Kasumi-1 (cell line): ENCODE data around the gene OR6K6.

Experiments
- DNase-seq, 2 experiments: peaks; one replicate each; lab custom pipeline; 2025; lab: John Stamatoyannopoulos, UW

The OR6K6 gene

GRCh38 chr1:158754420-158754819 lies at the start of gene OR6K6:
Gene OR6K6 (plus strand): TSS chr1:158754720. CDS start chr1:158754888, 168 bp downstream.
- DNase-seq, result no peak

- DNase-seq, result no peak
These were observed 48.4 kb upstream of the OR6K6 start for GRCh38 chr1:158706096-158706495.

- no peak for DNase-seq
These were observed 43.4 kb upstream of the OR6K6 start for GRCh38 chr1:158711098-158711497.

GRCh38 chr1:158714754-158715153 lies 39.8 kb upstream of the OR6K6 start:
- no peak for DNase-seq

GRCh38 chr1:158716335-158716734 lies 38.2 kb upstream of the OR6K6 start:
- no peak for DNase-seq

- no peak for DNase-seq
These were observed 37.2 kb upstream of the OR6K6 start for GRCh38 chr1:158717344-158717743.

- no peak for DNase-seq
These were observed 34.9 kb upstream of the OR6K6 start for GRCh38 chr1:158719664-158720063.

GRCh38 chr1:158720620-158721019 lies 33.9 kb upstream of the OR6K6 start, which contains the start of gene OR6K3:
Gene OR6K3 (minus strand): TSS chr1:158720720. CDS start chr1:158718115, 2,605 bp downstream.
- no peak for DNase-seq

GRCh38 chr1:158724442-158724841 lies 30.1 kb upstream of the OR6K6 start:
- DNase-seq, result no peak

- DNase-seq, result no peak
These were observed 25.9 kb upstream of the OR6K6 start for GRCh38 chr1:158728510-158729225.

GRCh38 chr1:158730453-158730852 lies 24.1 kb upstream of the OR6K6 start:
- no peak for DNase-seq

GRCh38 chr1:158731707-158732106 lies 22.8 kb upstream of the OR6K6 start:
- no peak for DNase-seq

- no peak for DNase-seq
These were observed 22.0 kb upstream of the OR6K6 start for GRCh38 chr1:158732524-158732923.

- DNase-seq, result no peak
These were observed 18.7 kb upstream of the OR6K6 start for GRCh38 chr1:158735848-158736247.

- no peak for DNase-seq
These were observed 2.3 kb upstream of the OR6K6 start for GRCh38 chr1:158752155-158752712.

- no peak for DNase-seq
These were observed 17.7 kb downstream of the OR6K6 start, which contains the start of gene OR6N1 for GRCh38 chr1:158771950-158772866. Gene OR6N1 (minus strand): TSS chr1:158772195. CDS start chr1:158766682, 5,513 bp downstream.

- DNase-seq, result no peak
These were observed 26.6 kb downstream of the OR6K6 start, which contains the start of gene OR6N2 for GRCh38 chr1:158781104-158781503. Gene OR6N2 (minus strand): TSS chr1:158781204. CDS start chr1:158777635, 3,569 bp downstream.

GRCh38 chr1:158793604-158794003 lies 39.1 kb downstream of the OR6K6 start:
- peak in 1 of 2 experiments; percentile 21 for DNase-seq

GRCh38 chr1:158794247-158794646 lies 39.7 kb downstream of the OR6K6 start:
- no peak for DNase-seq

- peak in 1 of 2 experiments; percentile 10 for DNase-seq
These were observed 44.0 kb downstream of the OR6K6 start for GRCh38 chr1:158798531-158798930.

- DNase-seq, result no peak
These were observed 45.2 kb downstream of the OR6K6 start for GRCh38 chr1:158799689-158800088.

GRCh38 chr1:158800526-158800925 lies 46.0 kb downstream of the OR6K6 start:
- no peak for DNase-seq
